Measurements from ENCODE around the gene MYOCOS. TPM values are rescaled to one million over a fixed set of nuclear protein-coding genes. Genes with fewer than 3 reads are reported as not detected.
"Not testable (repeated sequence)": the region's sequence is repeated elsewhere in the genome, so short reads cannot be mapped to it uniquely, and the experiment has no call there.

Gene MYOCOS
- total RNA-seq, 3 donors from 2014 or later: 0.13 TPM; not detected in 2

DNA sequence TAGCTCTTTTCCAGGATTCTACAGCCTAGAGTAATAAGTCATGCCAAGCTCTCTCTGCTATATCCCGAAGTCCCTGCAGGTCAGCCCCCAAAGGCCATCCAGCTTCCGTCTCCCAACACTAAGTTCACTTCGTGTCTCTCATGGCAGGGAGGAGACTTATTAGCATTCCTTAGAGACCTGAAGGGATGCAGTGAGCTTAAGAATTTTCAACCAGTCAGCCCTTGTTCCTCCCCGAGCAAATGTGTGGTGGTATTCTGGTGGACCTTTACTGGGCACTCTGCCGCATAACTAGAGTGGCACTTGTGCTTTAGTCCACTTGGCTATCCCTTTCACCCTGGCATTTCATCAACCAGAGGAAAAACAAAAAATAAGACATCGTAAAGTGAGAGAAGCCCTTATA lies 19.0 kb upstream of the MYOCOS start:
- H3K27me3 Mint-ChIP-seq (ENCODE audit: low read depth); DNase-seq; ATAC-seq; H3K9me3 Mint-ChIP-seq; H3K4me3 Mint-ChIP-seq; H3K4me1 Mint-ChIP-seq (ENCODE audit: low read depth); H3K36me3 Mint-ChIP-seq (ENCODE audit: insufficient read depth): not testable (repeated sequence)

DNA sequence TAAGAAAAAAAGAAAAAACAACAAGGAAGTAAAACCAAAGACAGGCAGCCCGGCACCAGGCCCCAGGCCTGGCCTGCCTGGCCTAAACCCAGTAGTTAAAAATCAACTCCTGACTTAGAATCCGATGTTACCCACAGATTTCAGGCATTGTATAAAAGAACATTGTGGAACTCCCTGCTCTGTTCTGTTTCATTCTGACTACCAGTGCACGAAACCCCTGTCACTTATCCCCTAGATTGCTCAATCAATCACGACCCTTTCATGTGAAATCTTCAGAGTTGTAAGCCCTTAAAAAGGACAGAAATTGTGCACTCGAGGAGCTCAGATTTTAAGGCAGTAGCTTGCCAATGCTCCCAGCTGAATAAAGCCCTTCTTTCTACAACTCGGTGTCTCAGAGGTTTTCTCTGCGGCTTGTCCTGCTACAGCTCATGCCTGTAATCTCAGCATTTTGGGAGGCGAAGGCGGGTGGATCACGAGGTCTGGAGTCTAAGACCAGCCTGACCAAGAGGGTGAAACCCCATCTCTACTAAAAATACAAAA lies 15.6 kb upstream of the MYOCOS start:
- Mint-ChIP-seq H3K4me3 (no peak overlapping the region), H3K36me3 (ENCODE audit: insufficient read depth) (no peaks in the 10 kb centered on the region), H3K4me1 (ENCODE audit: low read depth) (no peaks in the 10 kb centered on the region), H3K27me3 (ENCODE audit: low read depth) (no peaks in the 10 kb centered on the region), H3K9me3 (no peaks in the 10 kb centered on the region)
- ATAC-seq: no peak
- DNase-seq: no peak

DNA sequence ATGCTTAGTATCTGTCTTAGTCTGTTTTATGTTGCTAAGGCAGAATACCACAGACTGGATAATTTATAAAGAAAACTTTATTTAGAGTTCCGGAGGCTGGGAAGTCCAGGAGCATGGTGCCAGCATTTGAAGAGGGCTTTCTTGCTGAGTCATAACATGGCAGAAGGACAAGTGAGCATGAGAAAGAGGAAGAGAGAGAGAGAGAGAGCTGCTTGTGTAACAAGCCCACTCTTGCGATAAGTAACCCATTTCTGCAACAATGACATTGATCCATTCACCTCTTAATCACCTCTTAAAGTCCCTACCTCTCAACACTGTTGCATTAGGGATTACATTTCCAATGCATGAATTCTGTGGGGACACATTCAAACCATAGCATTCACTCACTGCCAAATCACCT lies 11.7 kb upstream of the MYOCOS start:
- ATAC-seq (no peak), DNase-seq (no peak)
- H3K27me3 Mint-ChIP-seq (ENCODE audit: low read depth): no peaks in the 10 kb centered on the region
- H3K9me3 Mint-ChIP-seq: no peaks in the 10 kb centered on the region
- no peaks in the 10 kb centered on the region for H3K36me3 Mint-ChIP-seq (ENCODE audit: insufficient read depth)
- H3K4me3 Mint-ChIP-seq: no peak overlapping the region
- no peaks in the 10 kb centered on the region for H3K4me1 Mint-ChIP-seq (ENCODE audit: low read depth)

DNA sequence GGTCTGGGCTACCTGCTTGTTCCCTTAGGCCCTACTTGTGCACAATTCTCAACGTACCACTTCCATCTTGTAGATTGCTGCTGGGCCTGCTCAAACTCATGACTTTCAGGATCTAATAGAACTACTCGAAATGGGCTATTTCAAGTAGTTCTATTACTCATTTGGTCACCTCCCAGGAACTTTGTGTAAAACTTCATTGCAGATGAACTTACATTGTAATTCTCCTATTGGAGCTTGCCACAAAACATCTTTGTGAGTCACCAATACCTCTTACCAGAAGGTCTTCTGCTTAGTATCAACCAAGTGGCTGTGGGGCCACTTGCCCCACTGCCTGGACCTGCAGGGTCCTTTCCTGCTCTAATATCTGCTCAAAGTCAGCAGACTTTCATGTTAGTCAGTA lies 10.7 kb upstream of the MYOCOS start:
- ATAC-seq: no peak
- H3K27me3 Mint-ChIP-seq (ENCODE audit: low read depth): no peaks in the 10 kb centered on the region
- H3K9me3 Mint-ChIP-seq: no peaks in the 10 kb centered on the region
- no peak overlapping the region for H3K4me3 Mint-ChIP-seq
- no peaks in the 10 kb centered on the region for H3K4me1 Mint-ChIP-seq (ENCODE audit: low read depth)
- no peak for DNase-seq
- H3K36me3 Mint-ChIP-seq (ENCODE audit: insufficient read depth): no peaks in the 10 kb centered on the region

DNA sequence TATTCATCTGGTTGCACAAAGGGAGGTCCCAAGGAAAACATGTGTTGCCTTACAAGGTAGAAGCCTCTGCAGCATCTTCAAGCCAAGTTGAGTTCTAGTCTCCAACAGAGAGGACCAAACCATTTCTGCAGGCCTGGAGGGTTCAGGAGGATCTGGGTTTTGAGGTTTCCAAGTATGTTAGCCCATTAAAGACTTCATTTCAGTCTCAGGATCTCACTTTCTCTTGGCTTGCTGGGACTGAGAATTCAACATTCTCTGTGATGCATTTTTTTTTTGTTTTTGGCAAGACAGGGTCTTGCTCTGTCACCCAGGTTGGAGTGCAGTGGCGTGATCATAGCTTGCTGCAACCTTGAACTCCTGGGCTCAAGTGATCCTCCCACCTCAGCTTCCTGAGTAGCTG lies 8.8 kb upstream of the MYOCOS start:
- Mint-ChIP-seq H3K9me3 (no peaks in the 10 kb centered on the region), H3K36me3 (ENCODE audit: insufficient read depth) (no peaks in the 10 kb centered on the region), H3K27me3 (ENCODE audit: low read depth) (no peaks in the 10 kb centered on the region), H3K4me3 (no peak overlapping the region), H3K4me1 (ENCODE audit: low read depth) (no peaks in the 10 kb centered on the region)
- ATAC-seq (no peak), DNase-seq (no peak)

DNA sequence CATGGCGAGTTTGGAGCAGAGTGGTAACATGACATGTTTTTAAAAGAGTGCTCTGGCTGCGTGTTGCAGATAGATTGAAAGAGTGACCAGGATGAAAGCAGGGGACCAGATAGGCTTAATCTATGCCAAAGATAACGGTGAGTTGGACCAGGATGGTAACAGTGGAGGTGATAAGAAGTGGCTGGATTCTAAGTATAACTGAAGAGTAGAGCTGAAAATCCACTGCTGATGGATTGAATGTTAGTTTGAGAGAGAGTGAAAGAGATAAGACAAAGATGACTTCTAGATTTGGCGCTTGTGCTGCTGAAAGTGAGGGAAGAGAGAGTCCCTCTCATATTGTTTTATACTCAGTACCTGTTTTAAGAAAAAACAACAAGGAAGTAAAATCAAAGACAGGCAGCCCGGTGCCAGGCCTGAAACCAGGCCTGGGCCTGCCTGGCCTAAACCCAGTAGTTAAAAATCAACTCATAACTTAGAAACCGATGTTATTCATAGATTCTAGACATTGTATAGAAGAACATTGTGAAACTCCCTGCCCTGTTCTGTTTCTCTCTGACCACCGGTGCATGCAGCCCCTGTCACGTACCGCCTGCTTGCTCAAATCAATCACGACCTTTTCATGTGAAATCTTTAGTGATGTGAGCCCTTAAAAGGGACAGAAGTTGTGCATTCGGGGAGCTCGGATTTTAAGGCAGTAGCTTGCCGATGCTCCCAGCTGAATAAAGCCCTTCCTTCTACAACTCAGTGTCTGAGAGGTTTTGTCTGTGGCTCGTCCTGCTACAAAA lies 6.7 kb upstream of the MYOCOS start:
- H3K4me3 Mint-ChIP-seq; ATAC-seq; H3K36me3 Mint-ChIP-seq (ENCODE audit: insufficient read depth); H3K9me3 Mint-ChIP-seq; DNase-seq; H3K4me1 Mint-ChIP-seq (ENCODE audit: low read depth); H3K27me3 Mint-ChIP-seq (ENCODE audit: low read depth): not testable (repeated sequence)

DNA sequence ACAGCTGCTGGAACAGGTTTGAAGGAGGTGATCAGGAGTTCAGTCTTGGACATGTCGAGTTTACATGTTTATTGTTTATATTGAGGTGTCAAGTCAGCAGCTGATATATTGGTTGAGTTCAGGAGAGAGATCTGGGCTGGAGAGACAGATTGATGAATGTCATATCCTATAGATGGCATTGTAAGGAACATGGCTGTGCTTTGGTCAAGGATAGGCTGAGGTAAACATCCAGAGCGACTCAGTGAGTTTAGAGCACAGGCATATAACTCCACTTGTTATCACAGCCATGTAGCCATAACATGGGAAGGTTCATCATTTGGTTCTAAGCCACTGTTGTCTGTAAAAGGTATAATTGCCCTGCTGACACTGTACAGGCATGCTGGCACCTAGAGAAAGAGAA lies 5.5 kb upstream of the MYOCOS start:
- Mint-ChIP-seq H3K27me3 (ENCODE audit: low read depth) (no peaks in the 10 kb centered on the region), H3K4me1 (ENCODE audit: low read depth) (no peaks in the 10 kb centered on the region), H3K9me3 (no peaks in the 10 kb centered on the region), H3K4me3 (no peak overlapping the region), H3K36me3 (ENCODE audit: insufficient read depth) (no peaks in the 10 kb centered on the region)
- DNase-seq (no peak), ATAC-seq (no peak)

DNA sequence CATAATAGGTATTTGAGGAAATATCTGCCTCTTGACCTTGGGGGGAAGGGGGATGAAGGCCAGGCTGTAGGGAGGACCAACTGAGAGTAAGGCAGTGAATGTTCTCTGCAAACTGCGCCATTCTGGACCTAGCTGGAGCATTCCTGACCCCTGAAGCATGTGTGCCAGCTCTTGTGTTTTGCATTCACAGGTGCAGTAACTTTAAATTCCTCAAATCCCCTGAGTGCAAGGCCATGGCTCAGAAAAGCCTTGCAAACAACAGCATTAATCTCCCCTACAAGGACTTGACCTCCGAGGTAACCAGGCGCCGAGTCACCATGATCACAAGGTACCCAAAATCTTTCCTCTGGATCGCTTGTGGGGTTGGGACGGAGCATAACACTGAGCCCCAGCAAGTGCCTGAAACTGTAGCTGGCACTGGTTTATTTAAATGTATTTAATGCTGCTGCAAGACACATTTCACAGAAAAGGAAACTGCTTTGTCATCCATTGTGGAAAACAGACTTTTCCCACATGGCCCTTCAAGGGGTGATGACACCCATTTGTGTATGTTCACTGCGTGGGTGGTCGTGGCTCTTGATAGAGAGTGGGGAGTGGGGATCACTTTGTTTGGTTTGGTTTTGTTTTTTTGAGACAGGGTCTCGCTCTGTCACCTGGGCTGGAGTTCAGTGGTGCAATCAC lies 1.7 kb downstream of the MYOCOS start:
- no peaks in the 10 kb centered on the region for H3K4me1 Mint-ChIP-seq (ENCODE audit: low read depth)
- ATAC-seq (no peak), DNase-seq (no peak)
- no peaks in the 10 kb centered on the region for H3K9me3 Mint-ChIP-seq
- peaks cover 7% of the 10 kb centered on the region for H3K27me3 Mint-ChIP-seq (ENCODE audit: low read depth)
- H3K36me3 Mint-ChIP-seq (ENCODE audit: insufficient read depth): no peaks in the 10 kb centered on the region
- H3K4me3 Mint-ChIP-seq: no peak overlapping the region

DNA sequence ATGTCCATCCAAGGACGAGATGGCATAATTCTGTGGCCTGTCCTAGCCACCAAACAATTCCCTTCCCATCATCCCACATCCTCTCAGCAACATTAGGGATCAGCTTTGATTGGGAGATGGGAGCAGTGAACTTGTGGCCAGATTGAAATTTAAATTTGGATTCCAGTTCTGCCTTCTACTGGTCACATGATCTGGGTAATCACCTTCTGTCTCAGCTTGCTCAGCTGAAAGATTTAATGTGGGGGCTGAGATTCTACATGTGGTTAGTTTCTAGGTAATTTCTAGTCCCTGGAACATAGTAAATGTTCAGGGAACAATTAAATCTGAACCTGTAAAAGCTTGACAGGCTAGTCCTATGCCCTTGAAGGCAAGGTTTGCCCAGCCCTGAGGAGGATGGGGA lies 3.2 kb downstream of the MYOCOS start:
- H3K36me3 Mint-ChIP-seq (ENCODE audit: insufficient read depth): no peaks in the 10 kb centered on the region
- H3K4me1 Mint-ChIP-seq (ENCODE audit: low read depth): no peaks in the 10 kb centered on the region
- H3K9me3 Mint-ChIP-seq: no peaks in the 10 kb centered on the region
- H3K4me3 Mint-ChIP-seq: no peak overlapping the region
- no peak for DNase-seq
- ATAC-seq: no peak
- H3K27me3 Mint-ChIP-seq (ENCODE audit: low read depth): peaks cover 19% of the 10 kb centered on the region

DNA sequence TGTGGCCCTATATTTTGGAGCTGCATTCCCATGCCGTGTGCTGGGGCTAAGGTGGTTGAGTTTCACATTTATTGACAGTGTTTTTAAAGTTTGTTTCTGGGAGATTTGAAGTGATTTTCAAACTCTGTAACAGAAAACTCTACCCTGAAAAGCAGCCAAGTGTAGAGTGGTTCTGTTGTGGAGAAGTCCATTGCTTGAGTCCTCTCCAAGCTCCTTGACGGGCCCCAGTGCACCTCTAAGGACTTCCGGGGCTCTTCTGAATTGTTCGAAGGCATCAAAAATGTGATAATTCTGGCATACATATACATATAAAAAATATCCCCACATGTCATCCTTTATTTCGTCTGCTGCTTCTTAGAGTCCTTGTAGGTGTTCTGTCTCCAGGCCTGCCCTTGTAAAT lies 5.0 kb downstream of the MYOCOS start:
- DNase-seq (no peak), ATAC-seq (no peak)
- Mint-ChIP-seq H3K4me3 (no peak overlapping the region), H3K4me1 (ENCODE audit: low read depth) (no peaks in the 10 kb centered on the region), H3K27me3 (ENCODE audit: low read depth) (peaks cover 20% of the 10 kb centered on the region), H3K9me3 (no peaks in the 10 kb centered on the region), H3K36me3 (ENCODE audit: insufficient read depth) (no peaks in the 10 kb centered on the region)

DNA sequence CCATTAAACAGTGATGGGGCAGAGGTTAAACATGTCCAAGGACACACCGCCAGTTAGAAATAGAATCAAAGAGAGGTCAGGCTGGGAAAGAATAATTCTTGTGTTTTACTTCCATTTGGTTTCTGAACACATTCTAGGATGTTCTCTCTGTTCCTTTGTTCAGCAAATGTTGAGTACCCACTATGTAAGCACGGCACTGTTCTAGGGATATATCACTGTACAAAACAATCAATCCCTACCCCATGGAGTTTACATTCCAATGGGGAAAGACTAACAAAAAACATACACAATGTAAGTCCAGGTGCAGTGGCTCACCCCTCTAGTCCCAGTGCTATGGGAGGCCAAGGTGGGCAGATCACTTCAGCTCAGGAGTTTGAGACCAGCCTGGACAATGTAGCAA lies 6.2 kb downstream of the MYOCOS start:
- H3K36me3 Mint-ChIP-seq (ENCODE audit: insufficient read depth): no peaks in the 10 kb centered on the region
- no peaks in the 10 kb centered on the region for H3K9me3 Mint-ChIP-seq
- ATAC-seq (no peak), DNase-seq (no peak)
- no peak overlapping the region for H3K4me3 Mint-ChIP-seq
- H3K27me3 Mint-ChIP-seq (ENCODE audit: low read depth): peaks cover 21% of the 10 kb centered on the region
- H3K4me1 Mint-ChIP-seq (ENCODE audit: low read depth): no peaks in the 10 kb centered on the region

DNA sequence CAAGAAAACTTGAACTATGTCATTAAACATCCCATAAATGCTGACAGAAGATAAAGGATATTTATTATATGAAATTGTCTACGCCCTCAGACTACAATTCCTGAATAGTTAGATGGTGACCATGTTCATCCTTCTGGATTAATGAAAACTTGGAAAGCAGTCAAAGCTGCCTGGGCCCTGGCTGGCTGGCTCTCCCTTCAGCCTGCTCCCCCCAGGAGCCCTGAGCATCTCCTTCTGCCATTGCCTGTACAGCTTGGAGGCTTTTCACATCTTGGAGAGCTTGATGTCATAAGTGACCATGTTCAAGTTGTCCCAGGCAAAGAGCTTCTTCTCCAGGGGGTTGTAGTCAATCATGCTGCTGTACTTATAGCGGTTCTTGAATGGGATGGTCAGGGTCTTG lies 13.6 kb downstream of the MYOCOS start:
- no peaks in the 10 kb centered on the region for H3K9me3 Mint-ChIP-seq
- ATAC-seq (no peak), DNase-seq (no peak)
- H3K4me1 Mint-ChIP-seq (ENCODE audit: low read depth): no peaks in the 10 kb centered on the region
- H3K4me3 Mint-ChIP-seq: no peak overlapping the region
- H3K27me3 Mint-ChIP-seq (ENCODE audit: low read depth): peaks cover 12% of the 10 kb centered on the region
- no peaks in the 10 kb centered on the region for H3K36me3 Mint-ChIP-seq (ENCODE audit: insufficient read depth)

DNA sequence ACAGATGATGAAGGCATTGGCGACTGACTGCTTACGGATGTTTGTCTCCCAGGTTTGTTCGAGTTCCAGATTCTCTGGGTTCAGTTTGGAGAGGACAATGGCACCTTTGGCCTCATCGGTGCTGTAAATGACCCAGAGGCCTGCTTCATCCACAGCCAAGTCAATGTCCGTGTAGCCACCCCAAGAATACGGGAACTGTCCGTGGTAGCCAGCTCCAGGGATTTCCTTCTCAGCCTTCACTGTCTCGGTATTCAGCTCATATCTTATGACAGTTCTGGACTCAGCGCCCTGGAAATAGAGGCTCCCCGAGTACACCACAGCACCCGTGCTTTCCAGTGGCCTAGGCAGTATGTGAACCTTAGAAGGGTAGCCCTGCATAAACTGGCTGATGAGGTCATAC lies 14.1 kb downstream of the MYOCOS start:
- DNase-seq (no peak), ATAC-seq (no peak)
- Mint-ChIP-seq H3K27me3 (ENCODE audit: low read depth) (peaks cover 12% of the 10 kb centered on the region), H3K4me1 (ENCODE audit: low read depth) (no peaks in the 10 kb centered on the region), H3K4me3 (no peak overlapping the region), H3K9me3 (no peaks in the 10 kb centered on the region), H3K36me3 (ENCODE audit: insufficient read depth) (no peaks in the 10 kb centered on the region)

DNA sequence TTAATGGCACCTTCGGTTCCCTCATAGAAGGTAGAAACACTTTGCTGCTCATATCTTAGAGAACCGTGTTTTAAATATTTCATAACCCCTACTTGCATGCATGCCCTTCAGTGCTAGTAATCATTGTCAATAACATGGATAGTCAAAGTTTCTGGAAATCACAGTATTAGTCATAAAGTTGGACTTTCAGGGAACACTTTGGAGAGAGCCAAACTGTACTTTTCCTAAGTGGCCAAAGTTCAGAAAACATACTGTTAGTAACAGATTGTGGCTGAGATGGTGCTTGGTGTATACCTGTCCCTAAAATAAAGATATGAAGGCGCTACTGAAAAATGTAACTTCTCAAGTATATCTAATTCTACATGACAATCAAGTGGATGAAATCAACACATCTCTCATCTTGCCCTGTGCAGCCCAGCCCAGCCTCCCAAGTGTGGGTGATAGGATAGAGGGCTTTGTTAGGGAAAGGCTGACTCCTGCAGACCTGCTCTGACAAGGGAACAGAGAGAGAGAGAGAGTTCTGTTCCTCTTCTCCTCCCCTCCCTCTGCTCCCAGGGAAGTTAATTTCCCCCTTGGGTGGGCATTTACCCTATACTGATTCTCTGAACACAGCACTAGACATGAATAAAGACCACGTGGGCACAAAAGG lies 16.0 kb downstream of the MYOCOS start:
- no peak for DNase-seq
- Mint-ChIP-seq H3K36me3 (ENCODE audit: insufficient read depth) (no peaks in the 10 kb centered on the region), H3K27me3 (ENCODE audit: low read depth) (peaks cover 6% of the 10 kb centered on the region), H3K9me3 (no peaks in the 10 kb centered on the region), H3K4me1 (ENCODE audit: low read depth) (no peaks in the 10 kb centered on the region), H3K4me3 (no peak overlapping the region)
- no peak for ATAC-seq

DNA sequence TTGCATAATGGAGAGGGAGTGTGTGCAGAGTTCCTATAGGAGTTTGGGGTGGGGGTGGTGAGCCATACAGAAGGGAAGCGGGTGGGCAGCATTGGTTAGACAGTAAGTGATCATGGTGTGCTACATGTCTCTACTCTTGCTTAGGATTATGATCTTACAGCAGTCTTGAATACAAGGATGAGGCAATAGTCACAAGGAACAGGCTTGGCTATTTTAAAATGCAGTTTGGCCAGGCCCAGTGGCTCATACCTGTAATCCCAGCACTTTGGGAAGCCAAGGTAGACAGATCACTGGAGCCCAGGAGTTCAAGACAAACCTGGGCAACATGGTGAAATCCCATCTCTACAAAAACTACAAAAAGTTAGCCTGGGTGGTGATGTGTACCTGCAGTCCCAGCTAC lies 18.2 kb downstream of the MYOCOS start:
- Mint-ChIP-seq H3K4me1 (ENCODE audit: low read depth) (peaks cover 5% of the 10 kb centered on the region), H3K27me3 (ENCODE audit: low read depth) (peaks cover 10% of the 10 kb centered on the region), H3K36me3 (ENCODE audit: insufficient read depth) (no peaks in the 10 kb centered on the region), H3K4me3 (no peak overlapping the region), H3K9me3 (no peaks in the 10 kb centered on the region)
- ATAC-seq: no peak
- DNase-seq: no peak

Measured in activated T-cell treated with anti-CD3 and anti-CD28 coated beads, Interleukin-2, amount 50 U/mL, for 4 hours (primary cell).